ENCODE results near the gene PTPRF. TPM values are rescaled to one million over a fixed set of nuclear protein-coding genes. Genes with fewer than 3 reads are reported as not detected.

The PTPRF gene
- total RNA-seq, 5 donors from 2014 or later (not counting 1 experiment from before 2014, with no cell fraction given), result 0.07 to 2.6 (median 1.9) TPM

DNA sequence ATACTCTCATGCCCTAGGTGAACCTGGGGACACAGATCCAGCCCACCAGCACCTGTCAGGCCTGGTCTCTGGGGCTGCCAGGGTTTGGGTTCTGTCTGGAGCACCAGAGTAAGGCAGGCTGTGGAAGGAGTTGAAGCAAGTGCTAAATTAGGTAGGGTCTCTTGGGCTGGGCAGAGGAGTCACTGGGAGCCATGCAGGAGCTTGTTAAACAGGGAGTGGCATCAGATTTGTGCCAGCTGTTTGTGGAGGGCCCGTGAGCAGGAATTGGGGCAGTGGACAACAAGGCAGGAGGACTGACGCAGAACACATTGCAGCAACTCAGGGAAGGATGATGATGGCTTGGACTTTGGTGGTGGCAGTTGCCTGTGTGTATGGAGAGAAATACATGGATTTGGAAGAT lies 56.3 kb downstream of the PTPRF start:
- Mint-ChIP-seq H3K27me3 (no peaks in the 10 kb centered on the region), H3K36me3 (no peaks in the 10 kb centered on the region), H3K27ac (no peak overlapping the region), H3K4me3 (no peak overlapping the region), H3K9me3 (no peaks in the 10 kb centered on the region), H3K4me1 (peaks cover 0 to 9% (median 0%) of the 10 kb centered on the region in 3 donors)
- POLR2A ChIA-PET, result no interaction called here
- Histone ChIP-seq H3K9me3 (no peaks in the 10 kb centered on the region), H3K36me3 (ENCODE audit: control insufficient read depth in 2 of 2, extremely low read depth in 1 of 2, insufficient read depth in 1 of 2, low read length in 1 of 2) (no peaks in the 10 kb centered on the region), H3K27me3 (replicated peaks in 1 of 2; ENCODE audit: control insufficient read depth in 2 of 2, extremely low read depth in 1 of 2, insufficient read depth in 2 of 2, low read length in 1 of 2) (no peaks in the 10 kb centered on the region), H3K4me3 (ENCODE audit: control insufficient read depth in 1 of 2, extremely low read depth in 1 of 2, low read length in 1 of 2) (no peak overlapping the region), H3K4me1 (ENCODE audit: control insufficient read depth in 1 of 2, extremely low read depth in 1 of 2, insufficient read depth in 2 of 2, low read length in 2 of 2) (peaks cover 0 to 4% of the 10 kb centered on the region in 2 experiments), H3K27ac (ENCODE audit: low read length) (no peak overlapping the region)
- WGBS (ENCODE audit: insufficient coverage), result 73% methylated on average over 2 of the region's 2 CpGs
- CTCF ChIA-PET, result no interaction called here
- ATAC-seq (replicated peaks in 1 of 4), result no peak
- no peak for DNase-seq

- ChIA-PET POLR2A (no interaction called here), CTCF (interaction anchor here in 1 of 2 donors (0.6 kb wide), 1 partner anchor 128 kb away, joined by 4 read pairs; no protein-coding TSS in a partner anchor)
- Mint-ChIP-seq H3K27ac (no peak overlapping the region), H3K4me1 (peaks cover 0 to 6% (median 0%) of the 10 kb centered on the region in 3 donors), H3K36me3 (no peaks in the 10 kb centered on the region), H3K9me3 (no peaks in the 10 kb centered on the region), H3K27me3 (no peaks in the 10 kb centered on the region), H3K4me3 (no peak overlapping the region)
- DNase-seq (no peak), ATAC-seq (replicated peaks in 1 of 4) (no peak)
- Histone ChIP-seq H3K4me3 (ENCODE audit: control insufficient read depth in 1 of 2, extremely low read depth in 1 of 2, low read length in 1 of 2) (no peak overlapping the region), H3K27ac (ENCODE audit: low read length) (no peak overlapping the region), H3K27me3 (replicated peaks in 1 of 2; ENCODE audit: control insufficient read depth in 2 of 2, extremely low read depth in 1 of 2, insufficient read depth in 2 of 2, low read length in 1 of 2) (peaks cover 0 to 3% of the 10 kb centered on the region in 2 experiments), H3K9me3 (no peaks in the 10 kb centered on the region), H3K36me3 (ENCODE audit: control insufficient read depth in 2 of 2, extremely low read depth in 1 of 2, insufficient read depth in 1 of 2, low read length in 1 of 2) (no peaks in the 10 kb centered on the region), H3K4me1 (ENCODE audit: control insufficient read depth in 1 of 2, extremely low read depth in 1 of 2, insufficient read depth in 2 of 2, low read length in 2 of 2) (no peaks in the 10 kb centered on the region)
- 71% methylated on average over 9 of the region's 9 CpGs for WGBS (ENCODE audit: insufficient coverage)
Measured at GRCh38 chr1:43587594-43587993, 56.9 kb downstream of the PTPRF start.

DNA sequence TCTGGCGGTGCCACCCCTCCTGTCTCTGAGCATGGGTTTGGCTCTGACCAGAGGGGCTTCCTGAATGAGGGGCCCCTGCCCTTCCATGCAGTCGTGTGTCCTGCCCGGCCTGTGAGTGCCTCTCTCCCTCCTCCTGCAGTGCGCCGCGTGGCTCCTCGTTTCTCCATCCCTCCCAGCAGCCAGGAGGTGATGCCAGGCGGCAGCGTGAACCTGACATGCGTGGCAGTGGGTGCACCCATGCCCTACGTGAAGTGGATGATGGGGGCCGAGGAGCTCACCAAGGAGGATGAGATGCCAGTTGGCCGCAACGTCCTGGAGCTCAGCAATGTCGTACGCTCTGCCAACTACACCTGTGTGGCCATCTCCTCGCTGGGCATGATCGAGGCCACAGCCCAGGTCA lies 57.9 kb downstream of the PTPRF start:
- Histone ChIP-seq H3K4me3 (ENCODE audit: control insufficient read depth in 1 of 2, extremely low read depth in 1 of 2, low read length in 1 of 2) (no peak overlapping the region), H3K4me1 (ENCODE audit: control insufficient read depth in 1 of 2, extremely low read depth in 1 of 2, insufficient read depth in 2 of 2, low read length in 2 of 2) (no peaks in the 10 kb centered on the region), H3K27ac (ENCODE audit: low read length) (no peak overlapping the region), H3K9me3 (no peaks in the 10 kb centered on the region), H3K36me3 (ENCODE audit: control insufficient read depth in 2 of 2, extremely low read depth in 1 of 2, insufficient read depth in 1 of 2, low read length in 1 of 2) (no peaks in the 10 kb centered on the region), H3K27me3 (replicated peaks in 1 of 2; ENCODE audit: control insufficient read depth in 2 of 2, extremely low read depth in 1 of 2, insufficient read depth in 2 of 2, low read length in 1 of 2) (peaks cover 0 to 7% of the 10 kb centered on the region in 2 experiments)
- ChIA-PET CTCF (no interaction called here), POLR2A (no interaction called here)
- WGBS (ENCODE audit: insufficient coverage), result 89% methylated on average over 11 of the region's 18 CpGs
- ATAC-seq (replicated peaks in 1 of 4) (no peak), DNase-seq (no peak)
- Mint-ChIP-seq H3K9me3 (no peaks in the 10 kb centered on the region), H3K4me1 (no peaks in the 10 kb centered on the region), H3K4me3 (no peak overlapping the region), H3K36me3 (no peaks in the 10 kb centered on the region), H3K27me3 (no peaks in the 10 kb centered on the region), H3K27ac (no peak overlapping the region)

DNA sequence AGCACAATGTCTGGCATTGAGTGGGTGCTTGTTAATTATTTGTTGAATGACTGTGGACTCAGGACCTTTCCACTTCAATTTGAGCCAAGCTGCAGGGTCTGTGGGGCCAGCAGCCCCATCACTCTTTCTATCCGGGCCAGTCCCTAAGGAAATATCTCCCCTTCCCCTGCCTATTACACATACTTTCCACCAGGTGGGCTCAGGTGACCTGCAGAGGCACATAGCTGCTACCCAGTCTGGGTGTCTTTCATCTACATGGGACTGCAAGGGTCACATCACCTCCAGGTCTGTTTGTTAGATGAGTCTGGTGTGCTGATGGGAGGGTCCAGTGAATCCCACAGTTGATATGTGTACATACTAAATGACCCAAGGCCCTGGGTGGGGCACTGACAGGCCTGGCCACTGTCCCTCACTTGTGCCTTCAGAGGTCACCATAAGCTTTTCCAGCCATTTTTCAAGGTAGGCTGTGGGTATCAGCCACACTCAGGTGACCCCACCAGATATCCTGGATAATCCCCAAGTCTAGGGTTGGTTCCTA lies 59.8 kb downstream of the PTPRF start:
- H3K36me3 Mint-ChIP-seq, result no peaks in the 10 kb centered on the region
- no peaks in the 10 kb centered on the region for H3K4me1 Mint-ChIP-seq
- DNase-seq, result no peak
- H3K27ac Mint-ChIP-seq, result no peak overlapping the region
- Histone ChIP-seq H3K9me3 (no peaks in the 10 kb centered on the region), H3K4me1 (ENCODE audit: control insufficient read depth in 1 of 2, extremely low read depth in 1 of 2, insufficient read depth in 2 of 2, low read length in 2 of 2) (no peaks in the 10 kb centered on the region), H3K27ac (ENCODE audit: low read length) (no peak overlapping the region), H3K27me3 (replicated peaks in 1 of 2; ENCODE audit: control insufficient read depth in 2 of 2, extremely low read depth in 1 of 2, insufficient read depth in 2 of 2, low read length in 1 of 2) (peaks cover 0 to 7% of the 10 kb centered on the region in 2 experiments), H3K36me3 (ENCODE audit: control insufficient read depth in 2 of 2, extremely low read depth in 1 of 2, insufficient read depth in 1 of 2, low read length in 1 of 2) (no peaks in the 10 kb centered on the region), H3K4me3 (ENCODE audit: control insufficient read depth in 1 of 2, extremely low read depth in 1 of 2, low read length in 1 of 2) (no peak overlapping the region)
- H3K27me3 Mint-ChIP-seq, result peaks cover 0 to 2% of the 10 kb centered on the region in 2 donors
- no peaks in the 10 kb centered on the region for H3K9me3 Mint-ChIP-seq
- no peak for ATAC-seq (replicated peaks in 1 of 4)
- CTCF ChIA-PET, result no interaction called here
- WGBS (ENCODE audit: insufficient coverage), result 67% methylated on average over 1 of the region's 1 CpG
- POLR2A ChIA-PET, result no interaction called here
- no peak overlapping the region for H3K4me3 Mint-ChIP-seq

GRCh38 chr1:43591181-43591580 lies 60.5 kb downstream of the PTPRF start:
- Mint-ChIP-seq H3K9me3 (no peaks in the 10 kb centered on the region), H3K4me3 (no peak overlapping the region), H3K27me3 (peaks cover 0 to 2% of the 10 kb centered on the region in 2 donors), H3K4me1 (no peaks in the 10 kb centered on the region), H3K27ac (no peak overlapping the region), H3K36me3 (no peaks in the 10 kb centered on the region)
- ChIA-PET POLR2A (no interaction called here), CTCF (no interaction called here)
- Histone ChIP-seq H3K27me3 (replicated peaks in 1 of 2; ENCODE audit: control insufficient read depth in 2 of 2, extremely low read depth in 1 of 2, insufficient read depth in 2 of 2, low read length in 1 of 2) (peaks cover 0 to 7% of the 10 kb centered on the region in 2 experiments), H3K27ac (ENCODE audit: low read length) (no peak overlapping the region), H3K36me3 (ENCODE audit: control insufficient read depth in 2 of 2, extremely low read depth in 1 of 2, insufficient read depth in 1 of 2, low read length in 1 of 2) (no peaks in the 10 kb centered on the region), H3K4me1 (ENCODE audit: control insufficient read depth in 1 of 2, extremely low read depth in 1 of 2, insufficient read depth in 2 of 2, low read length in 2 of 2) (no peaks in the 10 kb centered on the region), H3K4me3 (ENCODE audit: control insufficient read depth in 1 of 2, extremely low read depth in 1 of 2, low read length in 1 of 2) (no peak overlapping the region), H3K9me3 (no peaks in the 10 kb centered on the region)
- ATAC-seq (replicated peaks in 1 of 4), result no peak
- 94% methylated on average over 35 of the region's 39 CpGs for WGBS (ENCODE audit: insufficient coverage)
- DNase-seq, result no peak

DNA sequence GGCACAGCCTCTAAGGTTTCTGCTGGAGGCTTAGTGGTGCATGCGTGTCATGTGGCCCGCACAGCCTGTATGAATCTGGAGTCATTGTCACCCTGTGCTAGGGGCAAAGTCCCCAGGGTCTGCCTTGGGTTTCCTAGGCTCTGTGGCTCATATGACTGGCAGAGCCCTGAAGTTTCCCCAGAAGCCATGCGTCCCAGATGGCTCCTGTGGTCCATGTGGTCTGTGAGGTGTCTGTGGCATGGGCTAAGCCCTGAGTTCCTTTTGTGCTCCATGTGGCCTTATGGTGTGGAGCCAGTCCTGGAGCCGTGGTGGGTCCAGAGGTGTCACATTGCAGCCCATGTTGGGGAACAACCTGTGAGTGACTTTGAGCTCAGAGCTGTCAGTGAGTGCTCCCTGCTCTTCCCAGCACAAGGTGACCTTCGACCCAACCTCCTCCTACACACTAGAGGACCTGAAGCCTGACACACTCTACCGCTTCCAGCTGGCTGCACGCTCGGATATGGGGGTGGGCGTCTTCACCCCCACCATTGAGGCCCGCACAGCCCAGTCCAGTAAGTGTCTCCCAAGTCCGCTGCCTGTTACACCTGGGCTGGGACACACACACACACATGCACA lies 61.5 kb downstream of the PTPRF start:
- no peaks in the 10 kb centered on the region for H3K4me1 ChIP-seq (ENCODE audit: control insufficient read depth in 1 of 2, extremely low read depth in 1 of 2, insufficient read depth in 2 of 2, low read length in 2 of 2)
- H3K36me3 ChIP-seq (ENCODE audit: control insufficient read depth in 2 of 2, extremely low read depth in 1 of 2, insufficient read depth in 1 of 2, low read length in 1 of 2), result no peaks in the 10 kb centered on the region
- CTCF ChIA-PET, result no interaction called here
- DNase-seq (no peak), ATAC-seq (replicated peaks in 1 of 4) (no peak)
- Mint-ChIP-seq H3K9me3 (no peaks in the 10 kb centered on the region), H3K4me1 (no peaks in the 10 kb centered on the region), H3K27me3 (peaks cover 0 to 2% of the 10 kb centered on the region in 2 donors), H3K4me3 (no peak overlapping the region), H3K27ac (no peak overlapping the region), H3K36me3 (no peaks in the 10 kb centered on the region)
- H3K27ac ChIP-seq (ENCODE audit: low read length), result no peak overlapping the region
- H3K4me3 ChIP-seq (ENCODE audit: control insufficient read depth in 1 of 2, extremely low read depth in 1 of 2, low read length in 1 of 2), result no peak overlapping the region
- WGBS (ENCODE audit: insufficient coverage), result 90% methylated on average over 10 of the region's 11 CpGs
- POLR2A ChIA-PET, result no interaction called here
- H3K27me3 ChIP-seq (replicated peaks in 1 of 2; ENCODE audit: control insufficient read depth in 2 of 2, extremely low read depth in 1 of 2, insufficient read depth in 2 of 2, low read length in 1 of 2), result peaks cover 0 to 7% of the 10 kb centered on the region in 2 experiments
- no peaks in the 10 kb centered on the region for H3K9me3 ChIP-seq

All from T-cell (primary cell).